DOHH2 (cell line): Measurements from ENCODE around the gene EXOC3.

ENCODE experiments used
- CTCF ChIP-seq: fragments of 200-600 bp; sonication (generic); IDR thresholded peaks from one replicate; pipeline ENCODE4 v1.5.1; 2014; ENCODE audit warnings: antibody characterized with exemption, mild to moderate bottlenecking, low read depth, low read length; ENCODE audit not compliant: poor library complexity, severe bottlenecking
- EZH2phosphoT487 ChIP-seq: fragments of 200-600 bp; sonication (generic); IDR thresholded peaks from 2 replicates; pipeline ENCODE4 v1.6.1; 2017; ENCODE audit warnings: borderline replicate concordance, mild to moderate bottlenecking, antibody characterized with exemption, low read length, moderate library complexity, mixed read lengths

DNA sequence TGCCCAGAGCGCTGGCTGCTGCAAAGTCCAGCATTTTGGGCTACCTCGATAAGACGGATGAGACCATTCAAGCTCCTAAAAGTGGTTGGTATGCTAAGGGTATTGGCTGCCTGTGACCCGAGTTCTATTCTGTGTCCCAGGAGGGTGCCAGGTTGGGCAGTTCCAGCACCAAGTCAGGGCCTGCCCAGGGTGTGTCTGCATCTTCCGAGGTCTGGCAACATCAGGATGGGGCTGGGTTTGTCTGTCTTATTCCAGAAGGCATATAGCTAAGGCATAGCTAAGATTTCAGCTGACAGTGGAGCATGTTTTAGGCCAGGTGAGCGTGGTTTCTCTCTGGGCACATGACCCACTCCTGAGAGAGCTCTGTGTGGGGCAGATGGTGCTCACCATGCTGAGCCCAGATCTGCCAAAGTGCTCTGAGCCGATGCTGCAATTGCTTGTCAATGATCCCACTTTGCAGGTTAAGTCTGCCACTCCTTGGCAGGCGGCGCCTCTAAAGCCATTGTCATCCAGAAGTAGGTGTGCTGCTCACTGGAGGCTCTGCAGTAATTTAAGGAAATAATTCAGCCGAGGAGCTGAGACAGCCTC is 73.5 kb downstream of the EXOC3 start:
- no peak for TF ChIP-seq CTCF
- no peak for TF ChIP-seq EZH2phosphoT487
